ENCODE results near the gene PCYT2. TPM values are rescaled to one million over a fixed set of nuclear protein-coding genes. Genes with fewer than 3 reads are reported as not detected.

The PCYT2 gene
- total and polyA plus RNA-seq, 9 of the 15 experiments (the other 6 are each of a cell fraction or from before 2014, with no cell fraction given) = 0.92 to 134 (median 82.5) TPM

- TF ChIP-seq, protein P1, sequence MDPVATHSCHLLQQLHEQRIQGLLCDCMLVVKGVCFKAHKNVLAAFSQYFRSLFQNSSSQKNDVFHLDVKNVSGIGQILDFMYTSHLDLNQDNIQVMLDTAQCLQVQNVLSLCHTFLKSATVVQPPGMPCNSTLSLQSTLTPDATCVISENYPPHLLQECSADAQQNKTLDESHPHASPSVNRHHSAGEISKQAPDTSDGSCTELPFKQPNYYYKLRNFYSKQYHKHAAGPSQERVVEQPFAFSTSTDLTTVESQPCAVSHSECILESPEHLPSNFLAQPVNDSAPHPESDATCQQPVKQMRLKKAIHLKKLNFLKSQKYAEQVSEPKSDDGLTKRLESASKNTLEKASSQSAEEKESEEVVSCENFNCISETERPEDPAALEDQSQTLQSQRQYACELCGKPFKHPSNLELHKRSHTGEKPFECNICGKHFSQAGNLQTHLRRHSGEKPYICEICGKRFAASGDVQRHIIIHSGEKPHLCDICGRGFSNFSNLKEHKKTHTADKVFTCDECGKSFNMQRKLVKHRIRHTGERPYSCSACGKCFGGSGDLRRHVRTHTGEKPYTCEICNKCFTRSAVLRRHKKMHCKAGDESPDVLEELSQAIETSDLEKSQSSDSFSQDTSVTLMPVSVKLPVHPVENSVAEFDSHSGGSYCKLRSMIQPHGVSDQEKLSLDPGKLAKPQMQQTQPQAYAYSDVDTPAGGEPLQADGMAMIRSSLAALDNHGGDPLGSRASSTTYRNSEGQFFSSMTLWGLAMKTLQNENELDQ (CRISPR knock-in tag; IDR thresholded peaks at IDR 0.05; ENCODE audit: borderline replicate concordance) = no peak
- TF ChIP-seq, protein P2, sequence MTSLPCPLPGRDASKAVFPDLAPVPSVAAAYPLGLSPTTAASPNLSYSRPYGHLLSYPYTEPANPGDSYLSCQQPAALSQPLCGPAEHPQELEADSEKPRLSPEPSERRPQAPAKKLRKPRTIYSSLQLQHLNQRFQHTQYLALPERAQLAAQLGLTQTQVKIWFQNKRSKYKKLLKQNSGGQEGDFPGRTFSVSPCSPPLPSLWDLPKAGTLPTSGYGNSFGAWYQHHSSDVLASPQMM (CRISPR knock-in tag; IDR thresholded peaks at IDR 0.05) = no peak
- no peak for TF ChIP-seq POLR3G (IDR thresholded peaks at IDR 0.05; ENCODE audit: extremely low read depth, insufficient read length, insufficient replicate concordance)
- peak; percentile 97 for TF ChIP-seq ZNF311 (CRISPR knock-in tag; IDR thresholded peaks at IDR 0.05)
- TF ChIP-seq, protein P3, sequence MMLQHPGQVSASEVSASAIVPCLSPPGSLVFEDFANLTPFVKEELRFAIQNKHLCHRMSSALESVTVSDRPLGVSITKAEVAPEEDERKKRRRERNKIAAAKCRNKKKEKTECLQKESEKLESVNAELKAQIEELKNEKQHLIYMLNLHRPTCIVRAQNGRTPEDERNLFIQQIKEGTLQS (IDR thresholded peaks at IDR 0.05) = peak; percentile 100
- TF ChIP-seq, protein P3 (CRISPR knock-in tag; conservative IDR thresholded peaks at IDR 0.05) = peak; percentile 92
- TF ChIP-seq, protein P4, sequence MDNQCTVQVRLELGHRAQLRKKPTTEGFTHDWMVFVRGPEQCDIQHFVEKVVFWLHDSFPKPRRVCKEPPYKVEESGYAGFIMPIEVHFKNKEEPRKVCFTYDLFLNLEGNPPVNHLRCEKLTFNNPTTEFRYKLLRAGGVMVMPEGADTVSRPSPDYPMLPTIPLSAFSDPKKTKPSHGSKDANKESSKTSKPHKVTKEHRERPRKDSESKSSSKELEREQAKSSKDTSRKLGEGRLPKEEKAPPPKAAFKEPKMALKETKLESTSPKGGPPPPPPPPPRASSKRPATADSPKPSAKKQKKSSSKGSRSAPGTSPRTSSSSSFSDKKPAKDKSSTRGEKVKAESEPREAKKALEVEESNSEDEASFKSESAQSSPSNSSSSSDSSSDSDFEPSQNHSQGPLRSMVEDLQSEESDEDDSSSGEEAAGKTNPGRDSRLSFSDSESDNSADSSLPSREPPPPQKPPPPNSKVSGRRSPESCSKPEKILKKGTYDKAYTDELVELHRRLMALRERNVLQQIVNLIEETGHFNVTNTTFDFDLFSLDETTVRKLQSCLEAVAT (IDR thresholded peaks at IDR 0.05) = peak in 1 of 2 experiments; percentile 100; a peak in 3 of 4 replicates
- no peak for TF ChIP-seq ZNF764 (CRISPR knock-in tag; IDR thresholded peaks at IDR 0.05; ENCODE audit: low read depth)
- TF ChIP-seq, protein P5, sequence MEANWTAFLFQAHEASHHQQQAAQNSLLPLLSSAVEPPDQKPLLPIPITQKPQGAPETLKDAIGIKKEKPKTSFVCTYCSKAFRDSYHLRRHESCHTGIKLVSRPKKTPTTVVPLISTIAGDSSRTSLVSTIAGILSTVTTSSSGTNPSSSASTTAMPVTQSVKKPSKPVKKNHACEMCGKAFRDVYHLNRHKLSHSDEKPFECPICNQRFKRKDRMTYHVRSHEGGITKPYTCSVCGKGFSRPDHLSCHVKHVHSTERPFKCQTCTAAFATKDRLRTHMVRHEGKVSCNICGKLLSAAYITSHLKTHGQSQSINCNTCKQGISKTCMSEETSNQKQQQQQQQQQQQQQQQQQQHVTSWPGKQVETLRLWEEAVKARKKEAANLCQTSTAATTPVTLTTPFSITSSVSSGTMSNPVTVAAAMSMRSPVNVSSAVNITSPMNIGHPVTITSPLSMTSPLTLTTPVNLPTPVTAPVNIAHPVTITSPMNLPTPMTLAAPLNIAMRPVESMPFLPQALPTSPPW (CRISPR knock-in tag; IDR thresholded peaks at IDR 0.05) = peak; percentile 95
- peak; percentile 69; the same call in 1 of the 2 replicates for TF ChIP-seq ZNF785 (CRISPR knock-in tag; IDR thresholded peaks at IDR 0.05)
- no peak; the same call in 1 of the 2 replicates for TF ChIP-seq ARID3B (CRISPR knock-in tag; IDR thresholded peaks at IDR 0.05; ENCODE audit: borderline replicate concordance)
- peak; percentile 99 for TF ChIP-seq CXXC5 (CRISPR knock-in tag; IDR thresholded peaks at IDR 0.05)
- TF ChIP-seq MTF1 (CRISPR knock-in tag; IDR thresholded peaks at IDR 0.05; ENCODE audit: borderline replicate concordance) = no peak; the same call in 1 of the 2 replicates
- peak; percentile 100 for TF ChIP-seq ZNF395 (CRISPR knock-in tag; IDR thresholded peaks at IDR 0.05)
- TF ChIP-seq ZNF75A (CRISPR knock-in tag; IDR thresholded peaks at IDR 0.05) = no peak; the same call in 1 of the 2 replicates
- peak; percentile 72; the same call in 1 of the 2 replicates for TF ChIP-seq ZSCAN32 (CRISPR knock-in tag; IDR thresholded peaks at IDR 0.05)
These were observed 50.2 kb downstream of the PCYT2 start (continued) for GRCh38 chr17:81860756-81861568.
